H1 (cell line): ENCODE data around the gene AHR.

Source experiments
- ASH2L ChIP-seq: fragments of 200-600, 300-600 bp; sonication (generic); IDR thresholded peaks from one replicate; pipeline ENCODE4 v1.7.1; 2017; ENCODE audit warnings: low read length
- BRCA1 ChIP-seq: IDR thresholded peaks from 2 replicates; pipeline ENCODE4 v1.6.1; 2012; ENCODE audit warnings: low read depth, low read length, improper control_type of control experiment
- CEBPB ChIP-seq: IDR thresholded peaks from 2 replicates; pipeline ENCODE4 v1.6.1; 2012; ENCODE audit warnings: low read depth, low read length
- CHD2 ChIP-seq: IDR thresholded peaks from 2 replicates; pipeline ENCODE4 v1.6.1; 2012; ENCODE audit warnings: low read length, improper control_type of control experiment
- CTCF ChIP-seq, 3 experiments: IDR thresholded peaks; 1 replicate in 2 of 3; 2 replicates in 1 of 3; pipeline versions ENCODE4 v1.5.1 to v1.6.1; 2011; ENCODE audit warnings: low read length in 3 of 3, mild to moderate bottlenecking in 3 of 3, inconsistent platforms in 2 of 3, low read depth in 1 of 3, moderate library complexity in 1 of 3; ENCODE audit not compliant: insufficient read depth in 1 of 3; ENCODE audit errors: control extremely low read depth in 1 of 3
- EP300 ChIP-seq, 2 experiments: IDR thresholded peaks; 1 replicate in 1 of 2; 2 replicates in 1 of 2; pipeline ENCODE4 v1.6.1; 2011 to 2012; ENCODE audit warnings: low read depth in 2 of 2, low read length in 2 of 2, mild to moderate bottlenecking in 2 of 2, borderline replicate concordance in 1 of 2, inconsistent platforms in 1 of 2, moderate library complexity in 1 of 2
- GABPA ChIP-seq: IDR thresholded peaks from 2 replicates; pipeline ENCODE4 v1.6.1; 2011; ENCODE audit warnings: mild to moderate bottlenecking, low read length, moderate library complexity, borderline replicate concordance; ENCODE audit not compliant: insufficient read depth
- JUN ChIP-seq: IDR thresholded peaks from 2 replicates; pipeline ENCODE4 v1.6.1; 2011; ENCODE audit warnings: low read depth, mild to moderate bottlenecking, improper control_type of control experiment, low read length
- MAFK ChIP-seq: IDR thresholded peaks from 2 replicates; pipeline ENCODE4 v1.6.1; 2012; ENCODE audit warnings: low read depth, mild to moderate bottlenecking, improper control_type of control experiment, low read length
- POLR2AphosphoS5 ChIP-seq: IDR thresholded peaks from 2 replicates; pipeline ENCODE4 v1.6.1; 2011; ENCODE audit warnings: low read depth, low read length
- RAD21 ChIP-seq, 2 experiments: IDR thresholded peaks in 1 of 2; conservative IDR thresholded peaks in 1 of 2; 2 replicates each; pipeline ENCODE4 v1.6.1; 2011; ENCODE audit warnings: low read depth in 2 of 2, low read length in 2 of 2, improper control_type of control experiment in 1 of 2, inconsistent platforms in 1 of 2, mild to moderate bottlenecking in 1 of 2, moderate library complexity in 1 of 2
- RBBP5 ChIP-seq: IDR thresholded peaks from 2 replicates; pipeline ENCODE4 v1.7.1; 2012; ENCODE audit warnings: low read depth, mild to moderate bottlenecking, inconsistent platforms, low read length, moderate library complexity, borderline replicate concordance
- YY1 ChIP-seq: IDR thresholded peaks from 2 replicates; pipeline ENCODE4 v1.6.1; 2011; ENCODE audit warnings: low read depth, mild to moderate bottlenecking, low read length
- ZNF274 ChIP-seq: IDR thresholded peaks from 2 replicates; pipeline ENCODE4 v1.7.0; 2012; ENCODE audit warnings: low read length, borderline replicate concordance; ENCODE audit errors: extremely low read depth

- no peak for TF ChIP-seq RAD21 (IDR thresholded peaks at IDR 0.05 in 1 of 2, conservative IDR thresholded peaks at IDR 0.05 in 1 of 2; ENCODE audit: low read depth in 2 of 2, low read length in 2 of 2)
- TF ChIP-seq CTCF (IDR thresholded peaks at IDR 0.05; ENCODE audit: control extremely low read depth in 1 of 3, insufficient read depth in 1 of 3, low read depth in 1 of 3, low read length in 3 of 3) = no peak
- TF ChIP-seq CHD2 = no peak
- no peak for TF ChIP-seq ASH2L
- TF ChIP-seq RBBP5 = no peak
- TF ChIP-seq POLR2AphosphoS5 = no peak
- TF ChIP-seq YY1 = no peak
- TF ChIP-seq CEBPB = no peak
- TF ChIP-seq JUN = no peak
- no peak for TF ChIP-seq GABPA
- TF ChIP-seq EP300 (IDR thresholded peaks at IDR 0.05; ENCODE audit: borderline replicate concordance in 1 of 2, low read depth in 2 of 2, low read length in 2 of 2) = no peak
- TF ChIP-seq ZNF274 = no peak
- TF ChIP-seq BRCA1 = no peak
- TF ChIP-seq MAFK = no peak
Measured at GRCh38 chr7:17326378-17326777, 27.9 kb downstream of the AHR start.
